Panc1 (cell line): ENCODE data around the gene CHIA.

Source experiments
- CTCF ChIP-seq: fragments of 450-650 bp; IDR thresholded peaks from 2 replicates; pipeline ENCODE4 v1.5.1; 2017; ENCODE audit warnings: mild to moderate bottlenecking
- POLR2AphosphoS5 ChIP-seq: IDR thresholded peaks from 2 replicates; pipeline ENCODE4 v1.6.1; 2012; ENCODE audit warnings: mild to moderate bottlenecking, low read depth, low read length, moderate library complexity
- REST ChIP-seq, 2 experiments: IDR thresholded peaks; 2 replicates each; pipeline ENCODE4 v1.6.1; 2011 to 2012; ENCODE audit warnings: low read depth in 2 of 2, control low read depth in 1 of 2, low read length in 1 of 2, mild to moderate bottlenecking in 1 of 2, moderate library complexity in 1 of 2; ENCODE audit not compliant: insufficient read depth in 1 of 2
- SIN3A ChIP-seq: IDR thresholded peaks from 2 replicates; pipeline ENCODE4 v1.6.1; 2012; ENCODE audit warnings: low read depth, mild to moderate bottlenecking, low read length, moderate library complexity, borderline replicate concordance; ENCODE audit not compliant: insufficient read depth

DNA sequence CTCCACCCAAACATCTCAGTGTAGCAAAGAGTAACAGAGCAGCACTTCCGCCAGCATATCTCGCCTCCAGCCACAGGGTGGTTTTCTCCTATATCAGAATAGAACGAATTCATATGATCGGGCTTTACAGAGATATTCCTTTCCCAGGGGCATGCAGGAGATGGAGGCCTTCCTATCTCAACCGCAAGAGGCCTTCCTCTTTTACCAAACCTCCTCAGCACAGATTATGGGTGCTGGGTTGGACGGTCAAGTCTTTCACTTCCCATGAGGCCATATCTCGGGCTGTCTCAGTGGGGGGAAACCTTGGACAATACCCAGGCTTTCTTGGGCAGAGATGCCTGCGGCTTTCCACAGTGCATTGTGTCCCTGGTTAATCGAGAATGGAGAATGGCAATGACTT, 71.1 kb downstream of the CHIA start:
- no peak for TF ChIP-seq CTCF
- TF ChIP-seq SIN3A = no peak
- TF ChIP-seq REST (IDR thresholded peaks at IDR 0.05; ENCODE audit: insufficient read depth in 1 of 2, low read depth in 2 of 2, low read length in 1 of 2) = no peak
- no peak for TF ChIP-seq POLR2AphosphoS5
